GM06990 (cell line): ENCODE data around the gene AGAP1.

Source experiments
- DNase-seq: peaks from one replicate; pipeline ENCODE4 v3.0.0-alpha.2; 2011; ENCODE audit not compliant: insufficient read length; ENCODE audit errors: extremely low read depth
- H3K27me3 ChIP-seq: replicated peaks from 2 replicates; pipeline ENCODE4 v1.6.0; 2011; ENCODE audit warnings: low read length; ENCODE audit not compliant: control insufficient read depth, insufficient read depth
- H3K36me3 ChIP-seq: 2 replicates; pipeline ENCODE4 v1.5.1; 2011; ENCODE audit warnings: low read length; ENCODE audit not compliant: control insufficient read depth, insufficient read depth
- H3K4me3 ChIP-seq: replicated peaks from 2 replicates; pipeline ENCODE4 v1.5.1; 2011; ENCODE audit warnings: low read depth, mild to moderate bottlenecking, control low read depth, low read length
- CTCF ChIP-seq: IDR thresholded peaks from 2 replicates; pipeline ENCODE4 v1.5.1; 2011; ENCODE audit warnings: low read length, control low read depth, mild to moderate bottlenecking, inconsistent platforms; ENCODE audit not compliant: insufficient read depth, poor library complexity, severe bottlenecking

AGAP1 gene

GRCh38 chr2:235802542-235802941, 308.7 kb downstream of the AGAP1 start:
- no peak for TF ChIP-seq CTCF
- no peaks in the 10 kb centered on the region for H3K36me3 ChIP-seq
- H3K4me3 ChIP-seq, result no peak overlapping the region
- H3K27me3 ChIP-seq, result no peaks in the 10 kb centered on the region
- no peak for DNase-seq

GRCh38 chr2:235803028-235803427, 309.2 kb downstream of the AGAP1 start:
- Histone ChIP-seq H3K36me3 (no peaks in the 10 kb centered on the region), H3K27me3 (no peaks in the 10 kb centered on the region), H3K4me3 (no peak overlapping the region)
- no peak for TF ChIP-seq CTCF
- no peak for DNase-seq

GRCh38 chr2:235804676-235805075, 310.8 kb downstream of the AGAP1 start:
- no peaks in the 10 kb centered on the region for H3K36me3 ChIP-seq
- no peak overlapping the region for H3K4me3 ChIP-seq
- no peak for TF ChIP-seq CTCF
- no peak for DNase-seq
- no peaks in the 10 kb centered on the region for H3K27me3 ChIP-seq

GRCh38 chr2:235806986-235807750, 313.3 kb downstream of the AGAP1 start:
- no peak for DNase-seq
- no peak for TF ChIP-seq CTCF
- Histone ChIP-seq H3K36me3 (no peaks in the 10 kb centered on the region), H3K4me3 (no peak overlapping the region), H3K27me3 (no peaks in the 10 kb centered on the region)

- TF ChIP-seq CTCF, result no peak
- Histone ChIP-seq H3K27me3 (no peaks in the 10 kb centered on the region), H3K4me3 (no peak overlapping the region), H3K36me3 (no peaks in the 10 kb centered on the region)
- DNase-seq, result no peak
Measured at GRCh38 chr2:235808366-235808765, 314.5 kb downstream of the AGAP1 start.

- TF ChIP-seq CTCF, result no peak
- DNase-seq, result no peak
- no peaks in the 10 kb centered on the region for H3K36me3 ChIP-seq
- H3K27me3 ChIP-seq, result no peaks in the 10 kb centered on the region
- H3K4me3 ChIP-seq, result no peak overlapping the region
Measured at GRCh38 chr2:235810252-235810651, 316.4 kb downstream of the AGAP1 start.
